ENCODE results near the gene BAAT. TPM values are rescaled to one million over a fixed set of nuclear protein-coding genes. Genes with fewer than 3 reads are reported as not detected.

BAAT gene
- total RNA-seq, 1 donor from 2014 or later, result 0.22 TPM

DNA sequence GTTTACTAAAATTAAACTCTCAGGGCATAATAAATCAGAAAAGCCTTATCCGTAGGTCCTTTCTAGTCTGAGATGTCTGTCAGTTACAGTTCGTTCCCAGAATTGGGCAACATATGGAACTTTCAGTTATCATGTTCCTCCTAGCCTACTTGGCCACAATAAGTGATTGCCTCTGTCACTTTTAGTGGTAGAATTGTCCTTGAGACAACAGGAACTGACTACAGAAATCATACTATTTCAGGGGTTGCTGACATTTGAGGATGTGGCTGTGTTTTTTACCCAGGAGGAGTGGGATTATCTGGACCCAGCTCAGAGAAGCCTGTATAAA is 14.8 kb upstream of the BAAT start:
- no peak for DNase-seq (ENCODE audit: low spot score)
- intact Hi-C loops (cut with DNase I), result loop anchor here (5.0 kb wide), 1 partner anchor 133 kb away; the partner anchor contains the start of gene RNF20

DNA sequence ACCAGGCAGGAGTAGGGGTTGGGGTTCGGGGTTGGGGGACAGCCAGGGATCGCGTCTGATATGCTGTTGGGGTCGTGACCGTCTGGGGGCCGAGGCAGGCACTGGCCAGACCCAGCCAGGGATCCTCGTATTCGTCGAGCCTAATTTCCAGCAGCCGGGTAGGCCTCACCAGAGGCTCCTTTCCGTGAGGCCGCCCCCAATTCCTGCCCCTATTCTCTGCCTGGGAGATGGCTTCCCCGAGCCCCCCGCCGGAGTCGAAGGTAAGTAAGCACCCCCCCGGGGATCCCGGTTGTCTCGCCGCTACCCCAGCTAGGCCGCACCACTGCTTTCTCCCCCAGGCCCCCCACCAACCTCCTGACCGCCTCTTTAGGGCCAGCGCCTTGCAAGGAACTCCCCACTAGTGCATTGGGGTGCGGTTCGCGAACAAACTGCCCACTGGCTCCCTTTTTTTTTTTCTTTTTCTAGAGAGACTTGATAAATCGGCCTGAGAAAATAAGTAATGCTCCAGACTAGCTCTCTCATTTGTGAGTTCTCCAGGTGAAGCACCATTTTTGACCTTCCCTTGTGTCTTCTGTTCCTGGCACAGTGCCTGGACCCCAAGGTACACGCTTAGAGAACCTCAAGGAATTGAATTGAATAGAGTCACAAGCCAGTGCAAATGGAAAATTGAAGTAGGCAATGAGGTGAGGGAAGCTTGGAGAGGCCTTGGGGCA is 14.3 kb upstream of the BAAT start:
- intact Hi-C loops (cut with DNase I), result loop anchor here (5.0 kb wide), 1 partner anchor 133 kb away; the partner anchor contains the start of gene RNF20
- peak; percentile 76 for DNase-seq (ENCODE audit: low spot score)

- intact Hi-C loops (cut with DNase I), result loop anchor here (5.0 kb wide), 1 partner anchor 134 kb away; the partner anchor contains the start of gene RNF20
- peak; percentile 99 for DNase-seq (ENCODE audit: low spot score)
These were observed 13.5 kb upstream of the BAAT start, which contains the start of the genes MRPL50 and ZNF189 for GRCh38 chr9:101398068-101398929. MRPL50 (minus strand) TSS chr9:101398618; CDS start chr9:101398592, 26 bp downstream. ZNF189 (plus strand) TSS chr9:101398851; CDS start chr9:101399157, 306 bp downstream.

GRCh38 chr9:101397746-101398067 is 12.9 kb upstream of the BAAT start:
- DNase-seq (ENCODE audit: low spot score), result no peak
- intact Hi-C loops (cut with DNase I), result loop anchor here (5.0 kb wide), 1 partner anchor 135 kb away; the partner anchor contains the start of gene RNF20

GRCh38 chr9:101394687-101395086 is 9.9 kb upstream of the BAAT start:
- DNase-seq (ENCODE audit: low spot score), result no peak
- intact Hi-C loops (cut with DNase I), result loop anchor here (5.0 kb wide), 1 partner anchor 138 kb away; the partner anchor contains the start of gene RNF20

- DNase-seq (ENCODE audit: low spot score), result no peak
- intact Hi-C loops (cut with DNase I), result no loop called here
These were observed 8.3 kb upstream of the BAAT start for GRCh38 chr9:101393135-101393534.

GRCh38 chr9:101388507-101388993 is 3.7 kb upstream of the BAAT start:
- no peak for DNase-seq (ENCODE audit: low spot score)
- intact Hi-C loops (cut with DNase I), result no loop called here

- intact Hi-C loops (cut with DNase I), result no loop called here
- DNase-seq (ENCODE audit: low spot score), result no peak
These were observed 3.2 kb upstream of the BAAT start for GRCh38 chr9:101387871-101388506.

GRCh38 chr9:101383361-101383760 is 1.4 kb downstream of the BAAT start:
- DNase-seq (ENCODE audit: low spot score), result no peak
- intact Hi-C loops (cut with DNase I), result no loop called here

DNA sequence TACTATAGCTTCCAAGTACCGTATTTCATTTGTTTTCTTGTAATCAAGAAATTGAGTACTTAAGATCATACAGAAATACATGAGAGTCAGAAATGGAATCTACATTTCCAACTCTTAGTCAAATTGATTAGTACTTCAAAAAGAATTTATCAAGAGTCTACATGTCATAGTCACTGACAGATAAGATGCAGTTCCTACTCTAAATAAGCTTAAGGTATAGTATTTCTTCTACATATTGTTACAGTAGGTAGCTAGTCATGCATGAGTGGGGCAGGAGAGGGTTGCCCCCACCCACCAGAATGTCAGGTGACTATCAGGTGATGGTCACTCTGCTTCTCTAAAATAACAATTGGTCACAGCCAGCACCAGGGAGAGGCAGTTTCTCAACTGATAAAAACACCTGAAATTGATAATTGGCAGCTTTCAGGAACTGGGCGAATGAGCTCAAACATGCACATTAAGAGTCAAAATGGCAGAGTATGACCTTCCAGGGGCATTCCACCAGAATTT is 2.9 kb downstream of the BAAT start:
- intact Hi-C loops (cut with DNase I), result no loop called here

DNA sequence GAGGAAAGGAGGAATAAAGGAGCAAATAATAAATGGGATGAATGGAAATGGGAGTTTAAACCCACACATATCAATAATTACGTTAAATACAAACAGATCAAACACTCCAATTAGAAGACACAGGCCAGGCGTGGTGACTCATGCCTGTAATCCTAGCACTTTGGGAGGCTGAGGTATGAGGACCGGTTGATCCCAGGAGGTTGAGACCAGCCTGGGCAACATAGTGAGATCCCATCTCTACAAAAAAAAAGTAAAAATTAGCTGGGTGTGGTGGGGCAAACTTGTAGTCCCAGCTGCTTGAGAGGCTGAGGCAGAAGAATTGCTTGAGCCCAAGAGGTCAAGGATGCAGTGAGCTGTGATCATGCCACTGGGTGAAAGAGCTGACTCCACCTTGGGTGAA is 3.7 kb downstream of the BAAT start:
- DNase-seq (ENCODE audit: low spot score), result no peak
- intact Hi-C loops (cut with DNase I), result no loop called here

More for the DNA sequence above, 2.9 kb downstream of the BAAT start:
- DNase-seq (ENCODE audit: low spot score), result no peak

DNA sequence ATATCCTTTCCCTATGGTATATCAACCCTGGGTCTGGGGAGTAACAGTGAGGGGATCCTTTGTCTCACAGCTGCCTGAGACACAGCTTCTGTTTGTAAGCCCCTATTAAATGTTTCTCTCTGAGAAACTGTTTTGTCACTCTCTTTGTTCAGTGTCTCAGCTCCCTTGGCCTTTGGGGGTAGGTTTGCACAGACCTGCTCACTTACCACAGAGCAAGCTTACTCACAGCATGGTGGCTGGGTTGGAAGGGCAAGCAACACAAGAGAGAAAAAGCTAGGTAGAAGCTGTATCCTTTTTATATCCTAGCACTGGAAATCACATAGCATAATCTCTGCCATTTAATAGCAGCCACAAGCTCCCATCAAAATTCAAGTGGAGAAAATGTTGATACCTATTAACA is 4.5 kb downstream of the BAAT start:
- DNase-seq (ENCODE audit: low spot score), result no peak
- intact Hi-C loops (cut with DNase I), result no loop called here

GRCh38 chr9:101376111-101376848 is 8.5 kb downstream of the BAAT start:
- DNase-seq (ENCODE audit: low spot score), result no peak
- intact Hi-C loops (cut with DNase I), result no loop called here

DNA sequence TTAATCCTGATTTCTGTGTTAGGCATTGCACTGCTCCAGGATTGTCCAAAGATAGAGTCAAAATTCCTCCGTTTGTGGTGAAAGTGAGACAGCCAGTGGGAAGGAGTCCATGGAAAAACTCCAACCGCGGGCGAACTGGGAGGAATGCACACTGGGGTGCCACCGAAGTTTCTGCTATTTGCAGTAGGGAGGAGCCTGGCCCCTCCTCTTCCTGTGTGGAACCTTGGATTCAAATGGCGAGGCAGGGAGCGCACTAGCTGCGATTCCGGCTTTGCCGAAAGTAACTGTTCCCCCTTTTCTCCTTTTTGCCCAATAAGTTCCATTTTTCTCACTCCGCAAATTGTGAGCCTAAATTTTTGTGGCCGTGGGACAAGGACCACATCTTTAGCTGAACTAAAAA is 9.3 kb downstream of the BAAT start:
- intact Hi-C loops (cut with DNase I), result no loop called here
- no peak for DNase-seq (ENCODE audit: low spot score)

DNA sequence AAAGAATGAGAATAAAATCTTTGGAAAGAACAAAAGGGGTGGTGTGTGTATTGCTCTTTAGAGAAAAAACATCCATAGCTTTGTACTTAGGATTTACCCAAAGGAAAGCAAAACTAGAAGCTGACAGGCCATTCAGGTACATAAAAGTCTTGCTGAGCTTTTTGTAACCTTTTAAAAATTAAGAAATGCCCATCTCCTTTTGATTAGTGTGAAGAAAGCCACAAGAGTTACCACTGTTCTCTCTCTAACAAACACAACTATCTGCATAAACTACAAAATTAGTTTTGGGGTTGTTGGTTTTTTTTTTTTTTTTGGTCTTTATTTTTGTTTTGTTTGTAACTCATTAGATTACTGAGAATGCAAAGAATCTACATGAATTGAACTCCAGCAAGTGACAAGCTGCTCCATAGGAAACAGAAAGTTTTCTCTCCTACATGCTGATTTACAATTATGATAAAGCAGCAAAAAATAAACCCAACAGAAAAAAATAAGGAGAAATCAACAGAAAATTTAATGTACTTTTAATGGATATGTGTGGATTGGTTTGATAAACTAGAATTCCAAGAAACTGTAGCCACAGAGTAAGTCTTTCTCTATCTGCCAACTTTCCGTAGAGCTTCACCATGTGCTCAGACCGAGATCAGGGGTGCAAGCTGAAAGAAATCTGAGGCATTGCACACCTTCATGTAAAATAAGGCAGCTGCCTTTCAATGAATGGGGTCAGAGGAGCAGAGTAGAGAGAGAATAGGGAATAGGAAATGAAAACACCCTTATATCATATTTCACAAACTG is 12.3 kb downstream of the BAAT start:
- intact Hi-C loops (cut with DNase I), result no loop called here

GRCh38 chr9:101371813-101372212 is 13.0 kb downstream of the BAAT start:
- intact Hi-C loops (cut with DNase I), result no loop called here

More for the DNA sequence above, 12.3 kb downstream of the BAAT start:
- no peak for DNase-seq (ENCODE audit: low spot score)

GRCh38 chr9:101369884-101370531 is 14.8 kb downstream of the BAAT start:
- DNase-seq (ENCODE audit: low spot score), result no peak
- intact Hi-C loops (cut with DNase I), result no loop called here

More at GRCh38 chr9:101371813-101372212, 13.0 kb downstream of the BAAT start:
- DNase-seq (ENCODE audit: low spot score), result no peak

- intact Hi-C loops (cut with DNase I), result no loop called here
These were observed 15.5 kb downstream of the BAAT start for GRCh38 chr9:101369286-101369685.

More at GRCh38 chr9:101369286-101369685, 15.5 kb downstream of the BAAT start:
- DNase-seq (ENCODE audit: low spot score), result no peak
